HCT116 (cell line): Measurements from ENCODE around the gene RAB26.
"Not testable (repeated sequence)": the region's sequence is repeated elsewhere in the genome, so short reads cannot be mapped to it uniquely, and the experiment has no call there.

Experiments used
- CEBPB ChIP-seq: IDR thresholded peaks from 2 replicates; pipeline ENCODE4 v1.6.1; 2012; ENCODE audit warnings: low read depth
- POLR2A ChIP-seq: IDR thresholded peaks from 2 replicates; pipeline ENCODE4 v1.7.0; 2011; ENCODE audit warnings: borderline replicate concordance; ENCODE audit not compliant: insufficient read depth, insufficient read length; ENCODE audit errors: extremely low read depth
- RAD21 ChIP-seq: IDR thresholded peaks from 2 replicates; pipeline ENCODE4 v1.6.1; 2012; ENCODE audit warnings: low read depth, mild to moderate bottlenecking
- TCF7L2 ChIP-seq: IDR thresholded peaks from 2 replicates; pipeline ENCODE4 v1.7.0; 2011; ENCODE audit warnings: borderline replicate concordance, inconsistent platforms; ENCODE audit not compliant: insufficient read depth, insufficient read length; ENCODE audit errors: extremely low read depth
- ZFX ChIP-seq: fragments of 450-650 bp; IDR thresholded peaks from 2 replicates; pipeline ENCODE4 v1.6.1; 2017

DNA sequence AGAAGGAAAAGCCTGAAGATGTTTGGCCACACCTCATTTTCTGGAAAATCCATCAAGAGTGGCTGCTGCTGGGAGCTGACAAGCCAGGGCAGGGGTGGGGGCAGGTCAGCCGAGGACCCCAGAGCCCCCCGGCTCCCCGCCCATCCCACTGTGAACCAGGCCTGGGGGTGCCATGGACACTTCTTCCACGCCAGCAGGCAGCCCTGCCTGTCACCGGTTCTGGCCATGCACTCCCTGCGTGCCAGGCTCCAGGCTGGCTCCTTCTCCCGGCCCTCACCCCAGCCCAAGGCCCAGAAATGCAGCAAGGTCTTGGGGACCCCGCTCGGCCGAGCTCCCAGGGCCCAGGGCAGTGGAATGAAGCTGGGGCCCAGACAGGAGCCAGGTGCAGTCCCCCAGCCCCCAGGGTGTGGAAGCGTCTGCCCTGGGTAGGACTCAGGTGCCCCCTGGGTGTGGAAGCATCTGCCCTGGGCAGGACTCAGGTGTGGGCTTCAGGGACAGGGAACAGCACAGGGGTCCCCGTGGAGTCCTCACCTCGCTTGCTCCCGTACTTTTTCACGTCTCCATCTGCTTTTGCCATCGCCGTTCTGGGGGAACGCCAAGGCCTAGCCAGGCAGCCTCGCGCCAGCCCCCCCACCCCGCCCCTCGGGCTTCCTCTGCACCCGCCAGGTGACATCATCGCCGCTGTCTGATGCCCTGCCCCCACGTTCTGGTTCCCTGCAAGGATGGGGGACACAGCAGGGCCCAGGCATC is 25.3 kb upstream of the RAB26 start:
- TF ChIP-seq ZFX, POLR2A, RAD21, CEBPB, TCF7L2: not testable (repeated sequence)
